ENCODE measurements around the gene DDO. TPM values are rescaled to one million over a fixed set of nuclear protein-coding genes. Genes with fewer than 3 reads are reported as not detected.

Gene DDO
- polyA plus RNA-seq, 3 donors: 0.30 to 0.89 (median 0.44) TPM

DNA sequence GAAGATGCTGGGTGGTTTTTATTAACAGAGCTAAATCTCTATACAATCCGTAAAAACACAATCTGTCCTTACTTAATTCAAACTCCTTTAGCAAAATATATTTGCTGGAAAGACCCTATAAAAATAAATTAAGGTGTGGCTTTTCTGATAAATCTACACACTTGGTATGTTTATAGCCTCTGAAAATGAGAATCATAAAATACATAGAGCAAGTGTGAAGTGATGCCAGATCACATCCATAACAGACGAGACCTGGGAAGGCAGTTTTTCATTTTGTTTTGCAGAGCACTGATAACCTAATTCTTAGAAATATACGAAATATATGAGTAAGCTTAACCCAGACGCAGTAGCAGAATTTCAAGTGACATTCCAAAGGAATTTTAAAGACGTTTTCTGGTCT, 10.4 kb upstream of the DDO start:
- no peak for DNase-seq (ENCODE audit: extremely low read depth in 1 of 11, low read depth in 9 of 11, low spot score in 4 of 11)

DNA sequence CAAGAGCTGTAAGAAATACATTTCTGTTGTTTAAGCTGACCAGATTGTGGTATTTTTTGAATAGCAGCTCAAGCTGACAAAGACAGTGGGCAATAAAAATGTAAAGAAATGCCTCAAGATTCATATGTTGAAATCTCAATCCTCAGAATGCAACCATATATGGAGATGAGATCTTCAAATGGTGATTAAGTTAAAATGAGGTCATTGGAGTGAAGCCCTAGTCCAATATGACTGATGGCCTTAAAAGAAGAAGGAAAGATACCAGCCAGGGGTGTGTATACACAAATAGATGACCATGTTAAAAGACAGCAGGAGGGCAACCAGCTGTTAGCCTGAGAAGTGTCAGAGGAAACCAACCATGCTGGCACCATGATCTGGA, 7.1 kb upstream of the DDO start:
- no peak for DNase-seq (ENCODE audit: extremely low read depth in 1 of 11, low read depth in 9 of 11, low spot score in 4 of 11)

DNA sequence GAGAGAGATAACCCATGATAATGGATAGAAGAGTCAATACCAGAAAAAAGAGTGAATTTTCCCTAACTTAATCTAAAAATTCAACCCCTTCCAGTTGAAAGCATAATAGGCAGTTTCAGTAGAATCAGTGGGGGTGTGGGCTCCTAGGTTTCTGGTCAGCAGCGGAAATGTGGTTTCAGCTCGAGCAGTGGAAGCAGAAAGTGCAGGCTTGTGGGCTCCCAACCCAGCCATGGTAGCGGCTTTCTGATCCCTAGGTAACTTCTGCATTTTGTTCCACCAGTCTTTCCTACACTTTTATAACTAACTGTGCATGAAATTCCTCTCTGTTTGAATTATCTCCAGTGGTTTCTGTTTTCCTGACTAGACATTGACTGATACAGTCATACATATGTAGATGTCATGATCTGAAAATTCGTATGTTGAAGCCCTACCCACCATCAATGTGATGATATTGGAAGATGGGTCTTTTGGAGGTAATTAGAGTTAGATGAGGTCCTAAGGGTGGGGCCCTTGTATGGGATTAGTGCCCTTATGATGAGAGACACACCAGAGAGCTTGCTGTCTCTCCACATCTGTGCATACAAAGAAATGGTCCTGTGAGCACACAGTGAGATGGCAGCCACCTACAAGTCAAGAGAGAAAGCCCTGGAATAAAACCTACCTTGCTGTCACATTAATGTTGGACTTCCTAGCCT, 6.5 kb upstream of the DDO start:
- no peak for DNase-seq (ENCODE audit: extremely low read depth in 1 of 11, low read depth in 9 of 11, low spot score in 4 of 11)

DNA sequence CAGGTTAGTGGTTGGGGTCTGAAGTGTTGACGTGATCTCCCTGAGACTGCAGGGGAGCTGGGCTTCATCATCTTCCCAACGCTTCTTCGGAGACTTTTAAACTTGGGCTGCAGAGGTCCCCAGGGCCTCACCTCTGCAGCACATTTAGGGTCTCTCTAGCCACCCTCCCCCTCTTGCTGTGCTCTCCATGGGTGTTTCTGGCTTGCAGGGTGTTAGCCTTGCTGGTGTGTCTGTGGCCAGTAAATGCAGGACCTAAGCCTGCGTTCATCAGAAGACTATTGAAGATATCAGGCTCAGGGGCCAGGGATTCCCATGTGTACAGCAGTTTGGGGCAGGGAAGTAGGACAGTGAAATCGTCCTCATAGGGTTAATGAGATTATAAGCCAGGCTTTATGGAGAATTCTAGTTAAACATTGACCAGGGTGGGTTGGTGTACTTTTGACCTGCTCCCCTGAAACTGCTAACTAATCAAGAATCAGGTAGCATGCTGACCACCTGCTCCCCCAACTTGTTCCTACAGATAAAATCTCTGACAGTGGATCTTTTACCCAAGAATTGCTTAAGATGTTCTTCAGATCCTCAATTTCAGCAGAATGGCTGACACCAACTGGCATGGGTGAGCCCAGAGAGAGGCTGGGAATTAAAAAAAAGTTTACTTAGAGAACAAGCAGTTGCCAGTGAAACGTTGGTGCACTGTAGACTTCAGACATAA, 3.8 kb upstream of the DDO start:
- peak in 3 of 11 donors; percentile 32 to 67 (median 34) for DNase-seq (ENCODE audit: extremely low read depth in 1 of 11, low read depth in 9 of 11, low spot score in 4 of 11)

DNA sequence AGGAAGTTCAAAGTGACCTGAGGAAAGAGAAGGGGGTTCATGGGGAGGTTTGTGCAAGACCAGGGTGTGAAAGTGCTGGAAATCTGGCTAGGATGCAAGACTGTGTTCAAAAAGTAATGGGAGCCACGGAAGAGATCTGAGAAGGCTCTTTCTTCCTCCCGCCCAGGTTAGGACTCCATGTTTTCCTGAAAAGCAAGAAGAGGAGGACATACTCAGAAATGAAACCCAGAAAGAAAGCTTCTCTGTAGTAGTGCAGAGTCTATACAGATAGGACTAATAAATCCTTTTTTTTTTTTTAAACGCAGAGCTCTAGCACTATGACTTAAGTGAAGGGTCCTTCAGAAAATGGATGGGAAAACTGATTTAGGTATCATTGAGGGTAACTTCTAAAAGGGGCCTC, 3.2 kb upstream of the DDO start:
- DNase-seq (ENCODE audit: extremely low read depth in 1 of 11, low read depth in 9 of 11, low spot score in 4 of 11): no peak

DNA sequence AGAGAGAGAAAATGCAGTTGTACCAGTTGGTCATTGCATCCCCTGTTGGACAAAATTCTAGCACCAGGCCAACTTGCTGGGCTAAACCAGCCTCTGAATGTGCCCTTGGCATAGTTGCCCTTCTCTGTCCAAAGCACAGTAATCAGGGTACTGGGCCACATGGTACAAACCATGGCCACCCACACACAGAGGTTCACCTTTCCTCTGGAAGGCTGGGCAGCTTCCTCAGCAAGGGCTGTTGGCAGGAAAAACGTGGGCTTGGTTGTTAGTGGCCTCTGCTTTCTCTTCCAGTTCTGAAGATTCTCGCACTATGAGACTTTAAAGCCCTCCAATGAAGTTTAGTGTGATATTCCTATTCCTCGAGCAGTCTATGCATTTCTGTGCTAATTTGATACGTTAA, 706 bp downstream of the DDO start:
- DNase-seq (ENCODE audit: extremely low read depth in 1 of 11, low read depth in 9 of 11, low spot score in 4 of 11): no peak

DNA sequence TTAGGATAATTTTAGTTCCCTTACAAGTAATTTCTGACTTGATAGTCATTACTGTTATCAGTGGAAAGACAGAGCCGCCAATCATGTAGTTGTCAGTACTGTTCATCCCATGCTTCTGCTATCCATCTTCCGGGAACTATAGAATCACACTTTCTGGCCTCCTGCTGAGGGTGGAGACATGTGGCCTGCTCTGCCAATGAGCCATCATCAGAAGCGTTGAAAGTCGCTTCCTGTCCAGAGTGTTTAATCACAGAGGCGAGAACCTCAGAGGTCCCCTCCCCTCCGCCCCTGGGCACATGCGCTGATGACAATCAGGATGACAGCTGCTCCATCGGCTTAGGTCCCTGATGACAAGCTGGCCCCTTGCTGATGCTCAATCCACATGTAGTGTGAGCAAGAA, 3.0 kb downstream of the DDO start:
- no peak for DNase-seq (ENCODE audit: extremely low read depth in 1 of 11, low read depth in 9 of 11, low spot score in 4 of 11)

DNA sequence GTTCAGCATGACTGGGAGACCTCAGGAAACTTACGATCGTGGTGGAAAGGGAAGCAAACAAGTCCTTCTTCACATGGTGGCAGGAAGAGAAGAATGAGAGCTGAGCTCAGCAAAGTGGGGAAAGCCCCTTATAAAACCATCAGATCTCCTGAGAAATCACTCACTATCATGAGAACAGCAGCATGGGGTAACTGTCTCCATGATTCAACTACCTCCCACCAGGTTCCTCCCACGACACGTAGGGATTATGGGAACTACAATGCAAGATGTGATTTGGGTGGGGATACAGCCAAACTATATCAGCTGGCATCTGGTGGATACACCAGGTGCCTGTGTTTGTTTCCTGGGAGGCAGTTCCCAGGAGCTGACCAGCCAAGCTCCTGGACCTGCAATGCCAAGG, 4.9 kb downstream of the DDO start:
- no peak for DNase-seq (ENCODE audit: extremely low read depth in 1 of 11, low read depth in 9 of 11, low spot score in 4 of 11)

DNA sequence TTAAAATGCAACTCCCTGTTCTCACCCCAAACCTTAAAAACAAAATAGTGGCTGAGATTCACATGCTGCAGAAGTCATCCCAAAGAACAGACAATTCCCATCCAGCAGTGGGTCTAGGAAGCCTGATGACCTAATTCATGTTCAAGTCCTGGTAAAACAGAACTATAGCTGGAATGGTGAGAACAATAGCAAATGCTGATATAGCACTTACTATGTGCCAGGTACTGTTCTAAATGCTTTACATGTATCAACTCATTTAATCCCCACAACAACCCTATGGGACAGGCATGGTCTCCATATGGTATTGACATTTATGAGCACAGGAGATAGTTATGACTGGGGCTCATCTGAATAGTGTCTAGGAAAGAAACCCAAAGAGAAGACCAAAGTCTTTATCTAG, 5.6 kb downstream of the DDO start:
- DNase-seq (ENCODE audit: extremely low read depth in 1 of 11, low read depth in 9 of 11, low spot score in 4 of 11): no peak

DNA sequence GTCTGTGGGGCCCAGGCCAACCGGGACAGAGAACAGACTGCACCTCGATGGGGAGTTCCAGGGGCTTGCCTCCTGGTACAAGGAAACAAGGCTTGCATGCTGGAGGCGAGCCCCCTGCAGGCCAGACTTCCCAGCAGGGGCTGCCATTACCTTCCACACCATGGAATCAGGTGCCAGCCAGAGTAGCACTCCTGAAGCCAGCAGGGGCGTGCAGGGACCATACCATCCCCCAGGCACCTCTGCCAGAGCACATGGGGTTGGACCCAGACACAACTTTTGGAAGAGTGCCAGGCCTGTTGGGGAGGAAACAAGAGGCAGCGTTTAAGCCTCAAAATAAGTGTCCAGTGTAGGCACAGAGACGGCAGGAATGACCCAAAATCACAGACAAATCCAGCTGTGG, 6.5 kb downstream of the DDO start:
- DNase-seq (ENCODE audit: extremely low read depth in 1 of 11, low read depth in 9 of 11, low spot score in 4 of 11): no peak

DNA sequence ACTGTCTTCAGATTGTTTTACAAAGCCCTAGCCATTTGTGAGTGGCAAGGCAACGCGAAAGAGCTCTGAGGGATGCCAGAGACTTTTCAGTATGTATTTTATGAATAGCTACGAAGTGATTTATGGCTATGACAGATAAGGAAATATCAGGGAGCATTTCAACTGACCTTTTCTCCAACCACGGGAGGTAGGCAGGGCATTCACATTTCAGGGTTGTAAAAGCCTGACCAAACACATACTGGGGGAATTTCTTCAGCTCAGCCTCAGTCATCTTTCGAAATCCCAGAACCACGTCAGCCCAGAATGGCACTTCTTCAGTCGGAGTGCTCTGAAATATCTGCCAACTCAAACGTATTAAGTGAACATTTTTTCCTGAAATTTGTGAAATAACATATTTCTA, 10.8 kb downstream of the DDO start:
- DNase-seq (ENCODE audit: extremely low read depth in 1 of 11, low read depth in 9 of 11, low spot score in 4 of 11): no peak

DNA sequence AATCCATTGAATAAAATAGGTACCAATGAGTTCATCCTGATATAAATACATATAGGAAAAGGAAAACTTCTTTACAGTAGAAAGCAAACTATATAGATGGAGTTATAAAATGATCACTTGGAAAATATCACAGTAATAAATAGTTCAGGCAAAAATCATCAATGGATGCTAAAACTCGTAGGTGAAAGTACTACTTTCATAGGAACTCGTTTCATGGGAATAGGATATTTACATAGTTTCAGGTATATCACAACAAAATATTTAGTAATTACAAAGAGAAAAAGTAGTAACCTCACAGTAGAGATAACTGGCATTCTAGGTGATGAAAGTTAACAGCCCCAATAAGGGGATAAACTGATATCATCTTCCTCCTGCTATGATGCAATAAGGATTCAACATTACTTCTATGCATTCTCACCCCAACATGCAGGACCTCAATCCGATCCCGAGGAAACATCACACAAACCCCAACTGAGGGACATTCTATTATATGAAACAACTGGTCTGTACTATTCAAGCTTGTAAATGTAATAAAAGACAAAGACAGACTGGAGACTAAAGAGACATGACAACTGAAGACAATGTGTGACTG, 13.7 kb downstream of the DDO start:
- no peak for DNase-seq (ENCODE audit: extremely low read depth in 1 of 11, low read depth in 9 of 11, low spot score in 4 of 11)

DNA sequence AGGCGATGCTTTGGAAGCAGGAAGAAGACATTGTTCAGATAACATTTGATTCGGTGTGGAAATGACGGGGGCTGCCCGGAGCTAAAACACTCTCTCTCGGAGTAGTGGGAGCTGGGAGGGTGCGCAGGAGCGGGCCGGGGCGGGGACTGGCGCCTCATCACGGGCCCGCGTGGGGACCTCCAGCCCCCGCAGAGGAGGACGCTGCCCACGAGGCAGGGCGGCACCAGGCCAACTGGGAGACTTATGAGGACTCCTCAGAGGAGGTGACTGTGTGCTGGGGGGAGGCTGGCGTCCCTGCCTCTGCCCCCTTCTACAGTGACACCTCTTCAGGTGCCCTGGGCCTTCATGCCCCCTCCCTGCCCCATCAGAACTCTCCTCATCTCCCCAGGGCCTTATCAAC, 15.2 kb downstream of the DDO start:
- no peak for DNase-seq (ENCODE audit: extremely low read depth in 1 of 11, low read depth in 9 of 11, low spot score in 4 of 11)

DNA sequence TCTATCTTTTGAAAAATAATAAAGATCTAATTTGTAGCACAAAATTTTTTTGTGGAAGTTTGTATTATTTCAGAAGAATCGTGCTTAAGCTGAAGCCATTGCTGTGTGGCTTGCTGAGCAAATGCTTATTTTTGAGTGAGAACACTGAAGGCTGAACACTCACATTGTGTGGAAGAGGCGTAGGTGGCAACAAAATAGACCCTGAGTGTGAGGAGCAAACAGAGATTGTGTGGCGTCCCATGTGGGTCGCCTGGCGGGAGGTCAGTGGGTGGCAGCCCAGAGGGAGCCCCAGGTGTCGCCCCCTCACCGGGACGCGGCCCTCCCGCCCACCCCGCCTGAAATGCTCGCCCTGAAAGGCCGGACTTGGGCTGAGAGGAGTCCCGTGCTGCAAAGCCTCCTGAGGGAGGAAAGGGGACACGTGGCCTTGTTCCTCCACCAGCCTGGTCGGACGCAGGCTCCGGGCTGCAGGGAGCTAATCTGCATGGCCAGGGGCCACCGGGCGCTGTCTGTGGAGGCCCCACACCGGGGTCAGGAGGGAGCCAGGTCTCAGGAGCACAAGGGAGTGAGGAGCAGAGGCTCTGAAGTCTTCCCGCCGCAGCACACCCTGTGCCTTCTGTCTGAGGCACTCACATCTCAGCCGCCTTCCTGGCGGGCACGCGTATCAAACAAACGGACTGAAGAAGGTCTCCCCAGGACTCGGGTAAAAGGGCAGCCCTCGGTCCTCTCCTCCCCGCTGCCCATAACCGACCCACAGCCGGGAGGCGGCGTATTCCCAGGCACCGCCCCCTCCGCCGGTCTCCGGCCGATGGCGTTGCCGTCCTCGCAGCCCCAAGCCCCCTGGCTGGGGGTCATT, 15.9 kb downstream of the DDO start:
- DNase-seq (ENCODE audit: extremely low read depth in 1 of 11, low read depth in 9 of 11, low spot score in 4 of 11): no peak

DNA sequence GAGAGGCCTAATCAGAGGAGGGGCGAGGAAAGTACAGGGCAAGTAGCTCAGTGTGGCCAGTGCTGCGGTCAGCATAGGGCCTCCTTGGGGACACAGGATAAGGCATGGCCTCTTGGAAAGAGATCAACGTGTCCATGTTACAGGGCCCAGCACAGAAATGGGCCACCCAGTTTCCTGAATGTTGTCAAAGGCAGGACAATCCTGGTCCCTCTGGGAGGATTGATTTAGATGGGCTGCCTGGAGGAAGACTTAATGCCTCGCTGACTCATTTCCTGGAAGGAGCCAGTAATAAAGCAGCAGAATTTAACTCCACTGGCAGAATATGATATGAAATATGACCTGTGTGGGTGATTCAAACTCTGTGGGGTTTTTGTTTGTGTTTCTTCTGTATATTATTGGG, 16.6 kb downstream of the DDO start:
- DNase-seq (ENCODE audit: extremely low read depth in 1 of 11, low read depth in 9 of 11, low spot score in 4 of 11): no peak

DNA sequence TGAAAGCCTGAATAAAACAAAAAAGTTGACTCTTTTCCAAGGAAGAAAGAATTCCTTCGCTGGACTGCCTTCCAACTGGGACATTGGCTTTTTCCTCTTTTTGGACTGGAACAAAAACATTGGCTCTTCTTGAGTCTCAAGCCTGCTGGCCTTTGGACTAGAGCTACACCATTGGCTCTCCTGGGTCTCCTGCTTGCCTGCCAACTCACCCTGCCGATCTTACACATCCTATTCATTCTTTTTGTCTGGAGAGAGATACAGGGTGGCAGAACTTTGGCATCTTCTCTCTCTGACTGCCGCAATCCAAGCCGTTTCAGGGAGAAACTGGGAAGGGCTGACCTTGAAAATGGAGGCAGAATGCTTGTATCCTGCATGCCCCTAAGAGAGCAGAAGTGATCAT, 20.2 kb downstream of the DDO start:
- no peak for DNase-seq (ENCODE audit: extremely low read depth in 1 of 11, low read depth in 9 of 11, low spot score in 4 of 11)

DNA sequence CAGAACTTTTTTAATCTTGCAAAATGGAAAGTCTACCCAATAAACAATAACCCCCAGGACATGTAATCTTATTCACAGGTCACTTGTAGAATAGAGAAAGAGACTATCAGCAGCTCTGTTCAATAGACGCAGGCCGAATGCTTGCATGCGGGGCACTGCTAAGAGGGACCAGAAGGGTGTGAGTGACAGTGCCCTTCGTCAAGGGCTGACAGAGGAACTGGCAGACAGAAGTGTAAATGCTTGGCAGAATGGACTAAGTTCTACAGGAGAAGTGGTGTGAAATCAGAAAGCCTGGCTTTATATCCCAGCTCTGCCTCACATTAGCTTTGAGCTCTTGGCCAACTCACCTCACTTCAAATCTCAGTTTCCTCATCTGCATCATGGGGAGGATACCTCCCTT, 21.0 kb downstream of the DDO start:
- no peak for DNase-seq (ENCODE audit: extremely low read depth in 1 of 11, low read depth in 9 of 11, low spot score in 4 of 11)

DNA sequence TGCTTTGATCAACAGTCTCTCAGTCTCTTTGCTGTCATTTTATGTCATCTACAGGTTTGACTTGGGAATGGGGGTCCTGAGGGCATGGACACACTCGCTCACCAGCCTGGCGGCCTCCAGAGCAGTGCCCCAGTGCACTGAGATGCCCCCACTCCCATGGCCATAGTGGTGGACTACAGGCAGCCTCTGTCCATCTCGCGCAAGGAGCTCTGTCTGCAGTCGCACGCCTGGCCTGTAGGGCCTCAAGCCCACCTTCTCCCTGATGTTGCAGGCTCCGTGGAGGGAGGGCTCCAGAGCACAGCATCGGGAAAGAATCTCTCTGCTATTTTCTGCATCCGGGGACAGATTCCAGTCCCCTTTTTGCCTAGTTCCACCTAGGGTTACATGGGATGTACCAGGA, 22.6 kb downstream of the DDO start:
- DNase-seq (ENCODE audit: extremely low read depth in 1 of 11, low read depth in 9 of 11, low spot score in 4 of 11): no peak

DNA sequence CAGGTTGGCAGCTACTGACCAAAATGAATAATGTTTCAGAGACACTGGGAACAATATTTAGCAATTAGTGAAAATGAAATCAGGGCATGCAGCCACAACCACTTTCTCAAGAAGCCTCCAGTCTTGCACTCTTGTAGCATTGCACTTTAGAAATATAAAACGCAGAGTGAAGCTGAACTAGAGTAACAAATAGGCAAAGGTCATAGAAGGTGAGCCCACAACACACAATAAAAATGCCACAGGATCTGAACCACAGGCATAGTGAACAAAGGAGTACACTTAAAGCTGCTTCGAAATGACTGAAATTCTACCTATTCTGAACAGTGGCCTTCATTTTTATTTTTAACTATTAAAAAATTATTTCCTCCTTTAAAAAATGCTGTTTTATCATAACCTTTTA, 25.0 kb downstream of the DDO start:
- no peak for DNase-seq (ENCODE audit: extremely low read depth in 1 of 11, low read depth in 9 of 11, low spot score in 4 of 11)

Measured in renal cortex interstitium (tissue), 11 donors.